GDM1 (cell line): ENCODE results near the gene FAF1.
"Not testable (repeated sequence)": the region's sequence is repeated elsewhere in the genome, so short reads cannot be mapped to it uniquely, and the experiment has no call there.

Experiments
- DNase-seq: peaks from one replicate; lab custom pipeline; 2025; lab: John Stamatoyannopoulos, UW

The FAF1 gene

DNA sequence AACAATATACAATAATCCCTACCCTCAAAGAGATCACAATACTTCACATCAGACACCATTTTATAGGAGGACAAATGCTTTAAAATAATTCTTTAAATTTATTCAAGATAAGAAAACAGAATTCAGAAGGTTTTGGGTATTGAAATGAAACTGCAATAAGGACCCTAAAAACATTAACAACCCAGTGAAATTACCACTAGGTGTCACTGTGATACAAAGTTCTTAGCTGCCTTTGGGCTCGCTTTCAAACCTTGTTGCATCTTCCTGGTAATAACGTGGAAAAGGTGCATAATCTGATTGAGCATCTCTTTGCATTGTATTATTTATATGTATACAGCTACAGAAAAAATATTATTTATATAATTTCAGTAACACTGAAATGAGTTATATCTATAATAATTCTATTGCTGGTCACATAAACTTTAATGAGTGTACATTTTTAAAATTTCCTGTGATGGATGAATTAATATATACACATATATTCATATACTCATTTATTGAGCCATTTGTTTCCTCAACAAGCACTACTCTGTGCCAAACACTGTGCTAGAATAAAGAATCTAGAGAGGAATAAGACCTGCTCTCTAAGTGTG lies 185.2 kb downstream of the FAF1 start:
- DNase-seq, result peak; percentile 40

DNA sequence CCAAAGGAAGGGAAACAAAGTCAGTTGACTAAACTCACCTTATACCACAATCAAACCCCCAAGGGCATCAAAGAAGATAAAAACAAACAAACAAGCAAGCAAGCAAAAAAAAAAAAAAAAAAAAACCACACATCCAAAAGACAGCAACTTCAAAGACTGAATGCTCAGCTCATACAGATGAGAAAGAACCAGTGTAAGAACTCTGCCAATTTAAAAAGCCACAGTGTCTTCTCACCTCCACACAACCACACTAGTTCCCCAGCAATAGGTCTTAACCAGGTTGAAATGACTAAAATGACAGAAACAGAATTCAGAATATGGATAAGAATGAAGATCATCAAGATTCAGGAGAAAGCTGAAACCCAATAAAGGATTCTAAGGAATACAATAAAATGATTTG lies 193.4 kb downstream of the FAF1 start:
- no peak for DNase-seq

DNA sequence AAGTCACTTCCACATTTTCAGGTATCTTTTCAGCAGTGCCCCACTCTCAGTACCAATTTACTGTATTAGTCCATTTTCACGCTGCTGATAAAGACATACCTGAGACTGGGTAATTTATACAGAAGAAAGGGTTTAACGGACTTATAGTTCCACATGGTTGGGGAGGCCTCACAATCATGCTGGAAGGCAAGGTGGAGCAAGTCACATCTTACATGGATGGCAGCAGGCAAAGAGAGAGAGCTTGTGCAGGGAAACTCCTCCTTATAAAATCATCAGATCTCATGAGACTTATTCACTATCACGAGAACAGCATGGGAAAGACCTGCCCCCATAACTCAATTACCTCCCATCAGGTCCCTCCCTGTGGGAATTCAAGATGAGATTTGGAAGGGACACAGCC lies 203.5 kb downstream of the FAF1 start:
- not testable (repeated sequence) for DNase-seq

DNA sequence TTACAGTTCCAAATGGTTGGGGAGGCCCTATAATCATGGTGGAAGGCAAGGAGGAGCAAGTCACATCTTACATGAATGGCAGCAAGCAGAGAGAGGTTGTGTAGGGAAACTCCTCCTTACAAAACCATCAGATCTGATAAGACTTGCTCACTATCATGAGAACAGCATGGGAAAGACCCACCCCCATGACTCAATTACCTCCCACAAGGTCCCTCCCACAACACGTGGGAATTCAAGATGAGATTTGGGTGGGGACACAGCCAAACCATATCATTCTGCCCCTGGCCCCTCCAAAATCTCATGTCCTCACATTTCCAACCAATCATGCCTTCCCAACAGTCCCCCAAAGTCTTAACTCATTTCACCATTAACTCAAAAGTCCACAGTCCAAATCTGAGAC lies 205.3 kb downstream of the FAF1 start:
- DNase-seq, result not testable (repeated sequence)

DNA sequence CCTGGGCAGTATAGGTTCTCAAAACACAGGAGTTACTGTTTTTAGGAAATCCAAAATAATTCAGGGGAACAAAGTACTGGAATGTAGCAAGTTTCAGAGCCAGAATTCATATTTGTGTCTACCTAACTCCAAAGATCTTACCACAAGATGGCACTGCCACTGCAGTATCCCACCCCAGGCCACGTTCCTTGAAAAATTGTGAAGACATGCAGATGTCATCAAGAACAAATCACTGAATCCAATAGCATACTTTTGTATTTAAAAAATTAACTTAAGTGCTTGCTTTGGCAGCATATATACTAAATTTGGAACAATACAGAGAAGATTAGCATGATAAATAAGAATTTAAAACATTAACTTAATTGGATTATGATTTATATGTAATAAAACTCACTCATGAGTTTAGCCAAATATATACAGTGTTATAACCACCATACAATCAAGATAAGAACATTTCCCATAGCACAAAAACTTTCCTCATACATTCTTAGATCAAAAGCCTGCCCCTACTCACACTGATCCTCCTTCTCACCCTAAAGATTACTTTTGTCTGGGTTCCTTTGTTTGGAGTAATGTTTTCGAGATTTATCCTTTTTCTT lies 209.9 kb downstream of the FAF1 start:
- no peak for DNase-seq

DNA sequence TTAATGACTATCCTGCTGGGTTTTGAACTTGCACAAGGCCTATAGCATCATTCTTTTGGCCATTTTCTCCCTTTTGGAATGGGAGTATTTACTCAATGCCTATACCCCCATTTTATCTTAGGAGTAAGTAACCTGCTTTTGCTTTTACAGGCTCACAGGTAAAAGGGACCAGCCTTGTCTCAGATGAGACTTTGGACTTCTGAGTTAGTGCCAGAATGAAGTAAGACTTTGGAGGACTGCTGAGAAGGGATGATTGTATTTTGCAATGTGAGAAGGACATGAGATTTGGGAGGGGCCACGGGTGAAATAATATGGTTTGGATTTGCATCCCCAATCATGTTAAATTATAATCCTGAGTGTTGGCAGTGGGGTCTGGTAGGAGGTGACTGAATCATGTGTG lies 212.7 kb downstream of the FAF1 start:
- DNase-seq, result no peak

DNA sequence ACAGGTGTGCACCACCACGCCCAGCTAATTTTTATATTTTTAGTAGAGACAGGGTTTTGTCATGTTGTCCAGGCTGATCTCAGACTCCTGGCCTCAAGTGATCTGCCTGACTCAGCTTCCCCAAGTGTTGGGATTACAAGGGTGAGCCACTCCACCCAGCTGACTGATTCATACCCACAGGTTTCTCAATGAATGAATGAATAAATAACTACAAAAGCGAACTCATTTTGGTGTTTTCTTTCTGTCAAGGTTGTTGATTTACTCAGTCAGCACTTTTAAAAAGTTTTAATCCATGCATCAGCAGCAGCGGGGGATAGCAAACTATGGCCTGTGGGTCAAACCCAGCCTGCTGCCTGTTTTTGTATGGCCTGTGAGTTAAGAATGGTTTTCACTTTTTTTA lies 217.5 kb downstream of the FAF1 start:
- DNase-seq, result no peak

DNA sequence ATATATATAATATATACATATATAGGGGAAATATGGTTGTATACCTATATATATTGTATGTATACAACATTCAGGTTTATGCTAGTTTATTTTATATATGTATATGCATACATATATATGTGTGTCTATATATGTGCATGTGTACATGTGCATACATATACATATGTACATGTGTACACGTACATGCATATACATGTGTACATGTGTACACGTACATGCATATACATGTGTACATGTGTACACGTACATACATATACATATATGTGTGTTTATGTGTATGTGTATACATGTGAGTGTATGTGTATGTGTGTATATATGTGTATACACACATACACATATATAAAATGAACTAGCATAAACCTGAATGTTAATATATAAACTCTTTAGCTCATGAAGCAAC lies 220.9 kb downstream of the FAF1 start:
- no peak for DNase-seq

DNA sequence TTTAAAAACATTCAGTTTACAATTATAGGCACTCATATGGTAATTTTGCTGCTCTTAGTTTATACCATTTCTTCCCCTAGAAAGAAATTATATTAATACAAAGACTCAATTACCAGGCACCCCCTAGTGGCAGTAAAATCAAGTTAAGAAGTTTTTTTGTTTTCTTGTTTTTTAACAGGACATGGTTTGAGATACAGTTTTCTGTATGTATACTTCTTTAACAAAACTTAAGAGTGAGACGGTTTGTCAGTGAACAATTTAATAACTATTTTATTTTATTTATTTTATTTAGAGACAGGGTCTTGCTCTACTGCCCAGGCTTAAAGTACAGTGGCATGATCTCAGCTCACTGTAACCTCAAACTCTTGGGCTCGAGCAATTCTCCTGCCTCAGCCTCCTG lies 224.6 kb downstream of the FAF1 start:
- DNase-seq, result no peak

DNA sequence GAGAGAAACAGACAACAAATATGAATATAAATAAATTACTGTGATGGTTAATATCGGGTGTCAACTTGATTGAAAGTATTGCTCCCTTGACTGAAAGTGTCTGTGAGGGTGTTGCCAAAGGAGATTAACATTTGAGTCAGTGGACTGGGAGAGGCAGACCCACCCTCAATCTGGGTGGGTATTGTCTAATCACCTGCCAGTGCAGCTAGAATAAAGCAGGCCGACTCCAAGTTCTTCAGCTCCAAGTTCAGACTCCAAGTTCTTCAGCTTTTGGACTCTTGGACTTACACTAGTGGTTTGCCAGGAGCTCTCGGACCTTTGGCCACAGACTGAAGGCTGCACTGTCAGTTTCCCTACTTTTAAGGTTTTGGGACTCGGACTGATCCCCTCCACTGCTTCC lies 232.5 kb downstream of the FAF1 start:
- DNase-seq, result not testable (repeated sequence)

DNA sequence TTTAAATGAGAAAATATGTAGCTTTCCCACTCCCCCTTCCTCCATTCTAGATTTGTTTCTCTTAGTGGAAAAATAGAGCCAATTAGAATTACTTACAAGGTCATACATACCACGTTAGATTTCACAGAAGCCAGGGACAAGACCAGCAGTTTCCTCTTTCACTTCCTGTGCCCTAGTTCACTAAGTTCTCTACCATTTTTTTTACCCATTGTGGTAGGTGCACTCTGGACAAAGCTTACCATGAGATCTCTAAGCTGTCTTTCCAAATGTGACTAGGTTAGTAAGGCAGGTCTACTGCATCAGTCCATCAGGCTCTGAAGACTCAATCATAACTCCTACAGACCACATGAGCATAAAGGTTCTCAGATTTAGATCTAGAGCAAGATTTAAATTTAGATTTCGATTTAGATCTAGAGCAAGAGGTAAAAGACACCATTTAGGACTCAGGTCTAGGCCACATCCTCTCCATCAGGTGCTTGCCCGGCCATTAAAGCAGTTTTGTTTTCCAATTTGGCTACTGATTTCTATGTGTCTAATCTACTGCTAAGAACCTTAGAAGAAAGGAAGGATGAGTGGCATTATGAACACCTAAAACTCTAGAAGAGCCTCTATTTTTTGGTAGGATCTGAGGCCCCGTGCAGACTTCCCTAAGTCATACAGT lies 235.3 kb downstream of the FAF1 start:
- DNase-seq, result peak; percentile 30

DNA sequence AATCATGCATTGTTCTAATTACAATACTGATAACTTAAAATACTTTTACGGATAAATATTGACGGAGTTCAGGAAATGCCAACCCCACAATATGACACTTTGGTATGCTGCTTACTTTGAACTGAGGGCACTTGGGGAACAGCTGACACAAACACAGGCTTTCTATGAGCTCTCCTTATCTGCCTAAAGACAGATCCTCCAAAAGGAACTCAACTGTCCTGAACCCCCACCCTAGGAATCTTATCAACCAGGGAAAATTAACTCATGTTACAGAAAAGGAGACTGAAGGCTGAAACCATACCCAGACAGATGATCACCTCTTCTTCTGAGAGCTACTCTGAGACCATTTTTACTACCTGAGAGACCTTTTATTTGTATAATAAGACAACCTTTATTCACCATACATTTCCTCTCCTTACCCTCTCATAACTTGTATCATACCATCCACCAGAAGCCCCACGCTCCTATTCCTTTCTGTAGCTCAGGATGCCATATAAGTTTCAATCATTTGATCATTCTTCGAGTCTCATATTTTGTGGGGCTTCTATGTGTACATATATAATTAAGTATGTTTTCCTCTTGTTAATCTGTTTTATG lies 239.5 kb downstream of the FAF1 start:
- no peak for DNase-seq

DNA sequence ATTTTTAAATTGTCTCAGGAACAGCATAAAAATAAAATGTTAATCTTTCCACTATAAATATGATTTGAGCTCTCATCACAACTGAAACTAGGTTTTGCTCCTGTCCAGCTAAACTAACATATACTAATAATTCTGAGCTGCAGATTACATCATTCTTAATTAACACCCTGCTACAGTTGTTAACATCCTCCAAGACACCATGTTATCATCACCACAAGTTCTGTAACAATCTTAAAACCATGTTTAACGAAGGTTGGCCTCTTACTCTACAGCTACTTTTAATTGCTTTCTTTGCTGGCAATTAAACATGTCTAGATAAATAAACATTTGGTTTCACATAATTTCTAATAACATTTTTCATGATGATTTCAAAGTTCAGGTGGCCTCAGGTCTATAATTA lies 240.9 kb downstream of the FAF1 start:
- DNase-seq, result no peak

DNA sequence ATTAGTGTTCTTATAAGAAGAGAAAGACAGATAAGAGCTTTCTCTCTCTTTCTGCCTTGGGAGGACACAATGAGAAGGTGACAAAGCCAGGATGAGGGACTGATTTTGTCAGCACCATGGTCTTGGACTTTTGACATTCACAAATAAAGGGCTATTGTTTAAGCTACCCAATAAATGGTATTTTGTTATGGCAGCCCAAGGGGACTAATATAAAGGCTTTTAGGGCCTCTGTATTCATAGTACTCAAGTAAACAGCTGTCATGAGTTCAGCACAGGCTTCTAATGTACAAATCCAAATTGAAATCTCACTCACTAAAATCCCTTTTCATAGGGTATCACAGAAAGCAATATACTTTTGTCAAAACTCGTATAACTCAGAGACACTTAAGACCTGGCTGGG lies 242.7 kb downstream of the FAF1 start:
- DNase-seq, result no peak

DNA sequence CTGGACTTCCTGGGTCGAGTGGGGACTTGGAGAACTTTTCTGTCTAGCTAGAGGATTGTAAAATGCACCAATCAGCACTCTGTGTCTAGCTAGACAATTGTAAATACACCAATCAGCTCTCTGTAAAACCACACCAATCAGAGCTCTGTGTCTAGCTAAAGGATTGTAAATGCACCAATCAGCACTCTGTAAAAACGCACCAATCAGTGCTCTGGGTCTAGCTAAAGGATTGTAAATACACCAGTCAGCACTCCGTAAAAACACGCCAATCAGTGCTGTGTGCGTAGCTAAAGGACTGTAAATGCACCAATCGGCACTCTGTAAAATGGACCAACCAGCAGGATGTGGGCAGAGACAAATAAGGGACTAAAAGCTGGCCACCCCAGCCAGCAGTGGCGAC lies 243.6 kb downstream of the FAF1 start:
- DNase-seq, result not testable (repeated sequence)

DNA sequence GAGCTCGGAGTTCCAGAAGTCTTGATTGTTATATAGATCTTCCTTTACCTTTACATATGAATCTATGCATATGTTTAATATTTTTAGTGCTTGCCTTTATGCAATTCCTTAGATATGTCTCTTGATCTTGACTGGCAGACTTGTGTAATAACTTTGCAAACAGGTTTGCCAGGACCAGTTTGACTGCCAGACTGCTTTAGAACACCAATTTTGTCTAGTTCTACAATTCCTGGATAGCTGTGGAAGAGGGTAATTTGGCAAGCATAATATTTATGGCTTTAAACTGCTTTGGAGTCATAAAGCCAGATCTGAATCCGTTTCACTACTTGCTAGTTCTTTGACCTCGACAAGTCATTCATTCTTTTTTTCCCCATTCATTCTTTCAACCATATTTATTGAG lies 250.0 kb downstream of the FAF1 start:
- DNase-seq, result no peak

DNA sequence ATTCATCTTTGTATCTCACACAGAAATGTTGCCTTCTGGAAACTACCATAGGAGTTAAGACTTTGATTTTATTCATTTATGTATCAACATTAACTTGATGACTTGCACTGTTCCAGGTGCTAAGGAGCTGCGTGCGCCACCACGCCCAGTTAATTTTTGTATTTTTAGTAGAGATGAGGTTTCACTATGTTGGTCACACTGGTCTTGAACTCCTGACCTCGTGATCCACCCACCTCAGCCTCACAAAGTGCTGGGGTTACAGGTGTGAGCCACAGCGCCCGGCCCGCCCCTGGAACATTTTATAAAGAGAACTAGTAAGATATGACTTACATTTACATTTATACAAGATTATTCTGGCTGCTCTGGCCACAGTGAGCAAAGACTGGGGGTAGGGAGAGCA lies 252.2 kb downstream of the FAF1 start:
- DNase-seq, result no peak

DNA sequence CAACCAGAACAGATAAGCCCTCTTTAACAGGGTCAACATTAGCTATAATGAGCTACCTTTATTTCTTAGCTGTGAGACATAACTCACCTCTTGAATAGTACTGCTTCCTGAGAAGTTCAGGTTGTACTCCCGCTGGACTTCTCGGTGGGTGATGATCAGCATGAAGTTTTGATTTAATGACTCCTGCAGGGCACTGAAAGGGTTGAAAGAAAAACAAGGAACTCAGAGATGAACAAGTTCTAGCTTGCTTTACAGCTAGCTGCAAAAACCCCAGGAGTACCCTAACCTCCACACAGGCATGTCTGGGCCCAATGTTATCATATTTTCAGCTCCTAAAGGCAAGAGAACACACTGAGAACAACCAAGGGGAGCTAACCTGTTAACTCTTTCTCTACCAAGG lies 254.4 kb downstream of the FAF1 start:
- DNase-seq, result no peak

DNA sequence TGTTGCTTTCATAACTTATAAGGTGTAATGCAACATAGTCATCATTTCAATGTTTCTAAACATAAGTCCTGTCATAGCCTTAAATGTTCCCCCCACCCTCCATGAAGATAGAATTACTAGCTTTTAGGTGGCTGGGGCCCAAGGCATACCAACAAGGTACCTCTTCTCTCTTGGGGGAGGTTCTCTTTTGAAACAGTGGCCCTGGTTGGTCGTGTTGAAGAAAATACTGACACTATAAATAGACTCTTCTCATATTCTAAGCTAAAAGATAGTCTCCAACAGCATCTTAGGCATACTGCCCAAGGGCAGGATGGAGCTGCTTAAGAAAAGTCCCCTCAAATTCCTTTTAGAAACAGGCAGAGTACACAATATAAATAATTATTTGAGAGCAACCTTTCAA lies 255.0 kb downstream of the FAF1 start:
- no peak for DNase-seq

DNA sequence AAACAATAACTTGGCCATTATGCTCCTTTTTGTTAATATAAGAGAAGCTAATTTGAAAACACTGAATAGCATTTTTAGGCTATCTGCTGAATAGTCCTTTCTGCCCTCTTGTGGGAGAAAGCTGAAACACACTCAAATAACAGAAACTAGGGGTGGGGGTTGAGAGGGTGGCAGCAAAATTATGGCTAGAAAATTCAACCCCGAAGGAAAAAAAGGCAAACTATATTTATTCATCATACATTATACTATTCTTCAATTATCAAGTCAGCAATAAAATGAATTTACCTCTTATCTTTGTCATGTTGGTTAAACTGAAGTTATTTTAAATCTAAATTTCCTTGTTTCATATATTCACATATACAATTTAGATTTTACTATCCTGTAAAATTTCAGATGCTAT lies 255.9 kb downstream of the FAF1 start:
- no peak for DNase-seq

DNA sequence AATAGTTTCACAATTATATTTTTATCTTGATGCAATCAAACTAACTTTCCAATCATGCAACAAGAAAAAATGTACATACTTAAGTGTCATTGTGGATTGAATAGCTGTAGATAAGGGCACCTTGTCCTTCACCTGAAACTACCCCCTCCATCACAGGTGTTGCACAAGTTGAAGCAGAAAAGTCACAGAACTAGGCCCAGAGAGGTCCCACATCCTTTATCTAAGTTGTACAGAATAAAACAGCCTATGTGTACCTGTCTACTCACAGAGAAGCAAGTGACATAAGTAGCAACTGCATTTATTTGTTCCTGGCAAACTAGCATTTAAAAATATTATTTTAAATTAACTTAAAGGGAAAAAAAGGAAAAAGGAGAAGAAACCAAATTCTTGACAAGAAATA lies 256.8 kb downstream of the FAF1 start:
- no peak for DNase-seq

DNA sequence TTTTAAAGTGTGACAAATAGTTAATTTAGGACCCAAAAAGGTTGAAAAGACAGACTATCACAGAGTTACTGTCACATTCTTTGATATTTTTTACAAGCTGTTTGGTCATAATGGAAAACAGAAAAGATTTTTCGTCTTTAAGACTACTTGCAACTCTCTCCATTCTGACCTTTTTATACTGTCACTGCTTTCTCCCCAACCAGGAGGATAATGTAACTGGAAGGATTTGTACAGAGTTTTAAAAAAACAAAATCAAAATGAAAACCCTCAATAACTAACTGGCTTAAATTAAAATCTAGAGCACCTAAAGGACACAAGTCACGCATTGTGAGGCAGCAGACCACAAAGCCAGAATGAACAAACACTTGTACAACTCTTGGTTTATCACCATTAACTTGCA lies 257.7 kb downstream of the FAF1 start:
- no peak for DNase-seq

DNA sequence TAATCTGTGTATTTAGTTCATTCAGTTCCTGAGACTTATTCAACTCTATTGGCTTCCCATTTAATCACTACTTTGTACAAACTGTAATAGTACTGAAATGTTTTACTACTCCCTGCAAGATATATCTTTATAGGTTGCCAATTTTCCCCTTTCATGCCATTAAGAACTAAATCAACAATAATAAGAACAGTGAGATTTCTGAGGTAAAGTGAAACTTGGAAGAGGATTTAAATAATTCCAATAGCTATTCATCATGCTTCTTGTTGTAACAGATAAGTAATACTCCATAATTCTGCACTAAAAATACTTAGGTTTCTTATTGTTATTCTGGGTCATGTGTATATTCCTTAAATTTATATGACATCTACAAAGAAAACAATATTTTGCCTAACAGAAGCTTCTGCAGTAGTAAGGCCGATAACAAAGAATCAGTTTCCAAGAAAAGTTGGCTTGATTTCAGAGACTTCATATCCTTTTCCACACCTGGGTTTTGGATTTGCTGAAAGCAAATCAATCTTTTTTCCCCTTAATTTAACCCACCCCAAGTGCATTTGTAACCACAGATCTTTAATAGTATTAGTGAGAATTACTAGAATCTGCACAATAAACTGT lies 258.3 kb downstream of the FAF1 start:
- no peak for DNase-seq
